Stimulated activated CD8-positive, alpha-beta memory T cell treated with anti-CD3 and anti-CD28 coated beads, Interleukin-12 subunit alpha, Interleukin-12 subunit beta, amount 100 ng/mL, for 1 hour (primary cell): Measurements from ENCODE around the gene SLC33A1.
"Not testable (repeated sequence)": the region's sequence is repeated elsewhere in the genome, so short reads cannot be mapped to it uniquely, and the experiment has no call there.

ENCODE experiments used
- DNase-seq: peaks from one replicate; pipeline ENCODE4 v3.0.0-alpha.2; 2020; ENCODE audit warnings: low read depth

Gene SLC33A1

GRCh38 chr3:155861476-155862183 lies 7.4 kb upstream of the SLC33A1 start:
- DNase-seq = no peak

- not testable (repeated sequence) for DNase-seq
Measured at GRCh38 chr3:155860424-155860823, 6.2 kb upstream of the SLC33A1 start.

DNA sequence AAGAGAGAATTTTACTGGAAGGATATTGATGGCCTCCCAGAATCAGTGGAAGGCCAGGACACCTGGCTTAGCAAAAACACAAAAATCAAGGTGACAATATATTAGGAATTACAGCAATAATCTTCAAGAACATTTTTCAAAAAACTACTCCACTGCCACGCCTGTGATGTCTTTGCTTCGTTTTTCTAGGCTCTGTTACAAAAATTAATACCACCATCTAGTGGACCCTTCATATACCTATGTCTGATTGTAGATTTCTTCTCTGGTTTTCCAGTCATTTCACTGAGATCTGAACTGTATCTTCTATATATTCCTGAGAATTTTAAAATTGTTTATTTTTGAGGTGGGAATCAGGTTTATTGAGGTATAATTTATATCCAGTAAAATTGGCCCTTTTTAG lies 5.6 kb upstream of the SLC33A1 start:
- DNase-seq = no peak

DNA sequence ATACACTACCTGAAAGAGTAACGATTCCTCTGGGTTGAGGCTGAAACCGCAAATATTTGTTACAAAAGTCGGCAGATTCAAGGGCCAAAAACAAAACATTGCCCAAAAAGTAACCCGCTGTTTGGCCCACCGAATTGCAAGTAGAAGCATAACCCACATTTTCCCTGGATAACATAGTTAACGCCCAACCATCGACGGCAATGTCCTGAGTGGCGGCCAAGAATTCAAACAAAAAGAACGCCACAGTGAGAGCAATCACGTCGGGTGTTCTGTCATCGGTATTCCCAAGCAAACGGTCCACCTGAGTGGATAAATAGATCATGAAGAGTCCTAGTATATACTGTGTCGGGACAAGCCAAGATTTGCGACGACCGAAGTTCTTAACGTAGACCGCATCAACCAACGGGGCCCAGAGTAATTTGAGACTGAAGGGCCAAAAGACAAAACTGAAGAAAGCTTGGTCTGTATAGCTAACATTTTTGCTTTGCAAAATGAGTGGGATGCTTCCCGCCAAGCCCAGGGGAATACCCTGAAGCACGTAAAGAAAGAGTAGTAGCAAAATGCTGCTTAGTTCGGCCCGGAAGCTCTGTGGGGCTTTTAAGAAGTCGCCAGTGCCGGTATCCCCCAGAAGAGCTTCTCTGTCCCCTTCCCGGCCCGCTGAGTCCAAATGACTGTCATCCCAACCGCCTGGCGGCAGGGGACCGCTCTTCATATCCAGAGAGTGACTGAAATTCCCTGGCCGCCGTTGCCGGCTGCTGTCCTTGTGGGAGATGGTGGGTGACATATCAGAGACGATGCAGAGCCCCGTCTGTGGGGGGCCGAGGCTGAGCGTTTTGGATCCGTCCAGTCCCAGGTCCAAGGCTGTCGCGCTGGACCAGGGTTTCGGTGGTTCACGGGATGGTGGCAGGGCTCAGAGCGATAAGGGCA lies 750 bp downstream of the SLC33A1 start:
- no peak for DNase-seq

GRCh38 chr3:155852341-155852740 lies 1.9 kb downstream of the SLC33A1 start:
- no peak for DNase-seq

DNA sequence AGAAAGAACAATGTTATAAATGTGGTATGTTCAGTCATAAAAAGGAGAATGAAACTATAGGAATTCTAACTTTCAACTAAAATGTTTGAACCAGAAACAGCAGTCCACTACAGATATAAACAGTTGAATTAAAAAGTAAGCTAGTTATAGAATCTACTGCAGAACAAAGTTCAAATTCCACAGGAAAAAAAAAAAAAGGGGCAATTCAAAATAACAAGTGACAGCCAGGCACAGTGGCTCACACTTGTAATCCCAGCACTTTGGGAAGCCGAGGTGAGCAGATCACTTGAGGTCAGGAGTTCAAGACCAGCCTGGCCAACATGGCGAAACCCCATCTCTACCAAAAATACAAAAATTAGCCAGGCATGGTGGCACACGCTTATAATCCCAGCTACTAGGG lies 4.8 kb downstream of the SLC33A1 start:
- DNase-seq = not testable (repeated sequence)

DNA sequence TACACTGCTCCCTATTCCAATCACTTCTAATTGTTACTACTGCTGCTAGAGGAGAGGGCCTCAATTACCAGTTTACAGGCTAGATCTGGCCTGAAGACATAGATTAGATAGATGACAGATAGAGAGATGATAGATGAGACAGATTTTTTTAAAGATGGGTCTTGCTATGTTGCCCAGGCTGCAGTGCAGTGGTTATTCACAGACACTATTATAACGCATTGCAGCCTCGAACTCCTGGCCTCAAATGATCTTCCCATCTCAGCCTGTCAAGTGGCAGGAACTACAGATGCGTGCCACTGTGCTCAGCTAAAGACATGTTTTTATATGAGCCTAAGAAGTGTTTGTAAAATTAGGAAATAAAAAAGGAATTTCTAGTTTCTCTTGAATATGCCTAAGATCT lies 6.2 kb downstream of the SLC33A1 start:
- no peak for DNase-seq

DNA sequence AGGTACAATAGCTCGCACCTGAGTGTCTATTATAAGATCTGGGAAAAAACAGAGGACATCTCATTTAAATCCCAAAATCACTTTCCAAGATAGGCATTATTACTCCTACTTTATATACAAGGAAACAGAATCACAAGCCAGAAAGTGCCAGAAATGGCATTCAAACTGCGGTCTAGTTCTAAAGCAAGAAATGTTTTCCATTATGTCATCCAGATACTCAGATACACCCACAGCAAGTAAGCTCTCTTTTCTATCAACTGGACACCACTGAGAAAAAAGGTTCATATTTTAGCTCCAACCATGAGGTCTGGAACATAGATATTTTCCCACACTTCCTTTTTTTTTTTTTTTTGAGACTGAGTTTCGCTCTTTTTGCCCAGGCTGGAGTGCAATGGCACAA lies 8.1 kb downstream of the SLC33A1 start:
- no peak for DNase-seq

GRCh38 chr3:155843569-155843968 lies 10.7 kb downstream of the SLC33A1 start:
- no peak for DNase-seq

DNA sequence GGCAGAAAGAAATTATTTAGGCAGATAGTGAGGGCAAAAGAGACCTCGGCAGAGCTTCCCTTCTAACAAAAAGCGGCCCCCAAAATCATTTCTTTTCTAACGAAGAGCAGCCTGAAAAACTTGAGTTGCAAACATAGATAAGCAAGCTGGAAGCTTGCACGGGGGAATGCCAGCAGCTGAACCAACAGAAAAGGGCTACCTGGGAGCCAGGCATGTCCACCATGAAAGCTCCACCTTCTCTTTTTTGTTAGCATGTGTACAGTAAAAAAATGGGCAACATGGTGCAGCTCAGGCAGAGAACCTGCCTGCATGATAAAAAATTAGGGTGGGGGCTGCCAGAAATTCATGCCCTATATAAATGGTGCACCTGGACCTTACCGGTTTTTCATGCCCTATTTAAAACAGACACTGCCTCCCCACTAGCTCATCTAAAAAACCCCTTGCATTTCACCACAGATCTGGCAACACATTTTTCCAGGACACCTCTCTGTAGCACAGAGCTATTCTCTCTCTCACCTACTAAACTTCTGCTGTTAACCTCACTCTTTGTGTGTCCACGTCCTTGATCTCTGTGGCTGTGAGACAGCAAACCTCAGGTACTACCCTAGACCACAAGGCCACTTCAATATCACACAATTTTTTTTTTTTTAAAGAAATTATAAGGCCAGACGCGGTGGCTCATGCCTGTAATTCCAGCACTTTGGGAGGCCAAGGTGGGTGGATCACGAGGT lies 18.7 kb downstream of the SLC33A1 start:
- no peak for DNase-seq

DNA sequence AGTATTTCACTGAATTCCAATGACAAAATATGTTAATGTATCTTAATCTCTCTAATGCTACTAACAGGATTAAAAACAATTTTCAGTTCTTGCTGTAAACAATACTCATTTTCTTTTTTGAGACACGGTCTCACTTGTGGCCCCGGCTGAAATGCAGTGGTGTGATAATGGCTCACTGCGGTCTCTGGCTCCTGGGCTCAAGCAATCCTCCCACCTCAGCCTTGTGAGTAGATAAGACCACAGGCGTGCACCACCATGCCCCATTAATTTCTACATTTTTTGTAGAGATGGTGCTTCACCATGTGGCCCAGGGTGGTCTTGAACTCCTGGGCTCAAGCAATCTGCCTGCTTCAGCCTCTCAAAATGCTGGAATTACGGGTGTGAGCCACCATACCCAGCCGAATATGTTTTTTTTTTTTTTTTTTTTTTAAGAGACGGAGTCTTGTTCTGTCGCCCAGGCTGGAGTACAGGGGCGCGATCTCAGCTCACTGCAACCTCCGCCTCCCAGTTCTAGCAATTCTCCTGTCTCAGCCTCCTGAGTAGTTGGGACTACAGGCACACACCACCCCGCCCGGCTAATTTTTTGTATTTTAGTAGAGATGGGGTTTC lies 25.6 kb downstream of the SLC33A1 start:
- DNase-seq = not testable (repeated sequence)

DNA sequence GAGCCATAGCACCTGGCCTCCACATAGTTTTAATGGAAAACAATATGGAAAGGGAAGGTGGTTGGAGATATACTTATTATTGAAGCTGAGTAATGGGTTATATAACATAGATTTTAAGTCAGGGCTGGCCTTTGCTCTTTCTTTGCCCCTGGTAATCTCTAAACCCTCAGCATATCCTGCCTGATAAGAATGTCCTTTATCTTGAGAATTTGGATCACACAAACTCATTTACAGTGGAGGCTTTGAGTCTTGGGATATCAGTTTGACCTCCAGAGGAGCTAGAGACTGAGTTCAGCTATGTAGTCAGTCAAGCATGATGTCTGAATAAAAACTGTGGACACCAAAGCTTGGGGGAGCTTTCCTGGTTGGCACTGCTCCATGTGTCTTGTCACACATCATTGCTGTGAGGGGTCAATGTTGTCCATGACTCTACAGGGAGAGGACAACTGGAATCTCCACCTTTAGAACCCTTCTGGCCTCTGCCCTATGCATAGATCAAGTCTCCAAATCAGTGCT lies 39.1 kb downstream of the SLC33A1 start:
- no peak for DNase-seq

DNA sequence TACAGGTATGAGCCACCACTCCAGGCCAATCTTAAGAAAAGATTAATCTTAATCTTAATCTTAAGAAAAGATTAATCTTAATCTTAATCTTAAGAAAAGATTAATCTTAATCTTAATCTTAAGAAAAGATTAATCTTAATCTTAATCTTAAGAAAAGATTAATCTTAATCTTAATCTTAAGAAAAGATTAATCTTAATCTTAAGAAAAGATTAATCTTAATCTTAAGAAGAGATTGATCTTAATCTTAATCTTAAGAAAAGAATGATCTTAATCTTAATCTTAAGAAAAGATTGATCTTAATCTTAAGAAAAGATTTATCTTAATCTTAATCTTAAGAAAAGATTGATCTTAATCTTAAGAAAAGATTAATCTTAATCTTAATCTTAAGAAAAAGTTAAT lies 41.0 kb downstream of the SLC33A1 start:
- DNase-seq = not testable (repeated sequence)

DNA sequence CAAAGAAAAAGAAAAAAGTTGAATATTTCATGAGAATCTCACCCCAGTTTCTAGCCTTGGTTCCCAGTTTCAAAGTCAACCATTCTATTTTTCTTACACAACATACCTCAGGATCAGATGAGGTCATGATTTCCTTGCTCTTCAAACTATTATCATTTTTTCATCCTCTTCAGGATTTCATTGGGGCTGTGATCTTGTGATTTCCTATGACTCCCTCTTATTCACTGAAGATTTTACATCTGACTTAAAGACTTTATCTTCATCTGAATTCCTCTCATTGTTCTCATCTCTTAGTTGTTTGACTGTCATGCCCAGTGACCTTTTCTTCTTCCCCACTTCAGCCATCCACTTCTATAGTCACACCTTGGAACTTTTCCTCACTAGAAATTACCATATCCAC lies 45.0 kb downstream of the SLC33A1 start:
- DNase-seq = no peak

DNA sequence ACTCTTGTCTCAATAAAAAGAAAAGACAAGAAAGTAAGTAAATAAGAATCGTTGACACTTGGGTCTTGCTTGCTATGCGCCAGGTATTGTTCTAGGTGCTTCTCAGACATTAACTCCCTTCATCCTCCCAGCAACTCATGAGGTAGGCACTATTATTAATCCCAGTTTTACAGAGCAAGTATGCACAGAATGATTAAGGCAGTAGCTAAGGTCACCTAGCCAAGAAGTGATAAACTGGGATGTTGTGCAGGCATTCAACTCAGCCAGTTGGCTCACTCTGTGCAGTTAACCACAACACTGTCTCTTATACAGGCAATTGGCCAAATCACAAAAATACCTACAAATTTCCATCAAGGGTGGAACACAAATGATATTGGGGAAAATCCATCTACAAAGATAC lies 46.4 kb downstream of the SLC33A1 start:
- DNase-seq = no peak

DNA sequence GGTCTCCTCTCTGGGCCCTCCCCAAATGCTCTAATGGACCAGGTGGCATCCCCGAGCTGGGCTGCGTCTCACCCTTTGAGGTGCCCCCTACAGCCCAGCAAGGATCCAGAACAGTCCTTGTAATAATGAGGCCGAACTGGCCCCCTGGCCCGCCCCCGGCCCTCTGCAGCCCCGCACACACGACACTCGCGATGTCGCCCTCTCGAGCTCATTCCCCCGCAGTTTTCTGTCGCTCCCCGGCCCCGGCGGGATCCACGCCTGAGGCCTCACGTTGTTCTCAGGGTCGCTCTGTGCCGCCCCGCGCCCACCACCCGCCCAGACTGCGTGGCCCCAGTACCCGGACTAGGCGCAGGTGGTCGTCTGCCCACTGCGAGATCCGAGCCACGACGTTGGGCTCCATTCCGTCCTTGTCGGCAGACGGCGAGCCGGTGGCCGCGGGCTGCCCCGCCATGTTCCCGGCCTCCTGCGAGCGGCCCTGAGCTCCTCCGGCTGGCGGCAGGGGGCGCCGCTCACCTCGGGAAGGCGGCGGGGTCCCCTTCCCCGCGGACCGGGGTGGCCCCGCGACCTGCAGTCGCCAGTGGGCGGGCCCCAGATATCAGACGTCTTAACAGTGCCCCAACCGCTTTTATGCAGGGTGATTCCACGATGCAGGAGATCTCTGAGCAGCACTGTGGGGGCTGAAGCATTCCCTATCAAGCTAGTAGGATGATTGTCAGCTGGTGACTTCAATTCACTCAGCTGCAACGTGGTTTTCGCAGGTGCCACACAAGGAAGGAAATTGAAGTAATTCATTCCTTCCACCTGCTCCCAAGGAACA lies 48.2 kb downstream of the SLC33A1 start, which contains the start of gene C3orf33:
TSS of gene C3orf33 (minus strand) at position 477 of the 817 bp plus-strand sequence. CDS start at position 451, 26 bp downstream.
- DNase-seq = peak; percentile 58

DNA sequence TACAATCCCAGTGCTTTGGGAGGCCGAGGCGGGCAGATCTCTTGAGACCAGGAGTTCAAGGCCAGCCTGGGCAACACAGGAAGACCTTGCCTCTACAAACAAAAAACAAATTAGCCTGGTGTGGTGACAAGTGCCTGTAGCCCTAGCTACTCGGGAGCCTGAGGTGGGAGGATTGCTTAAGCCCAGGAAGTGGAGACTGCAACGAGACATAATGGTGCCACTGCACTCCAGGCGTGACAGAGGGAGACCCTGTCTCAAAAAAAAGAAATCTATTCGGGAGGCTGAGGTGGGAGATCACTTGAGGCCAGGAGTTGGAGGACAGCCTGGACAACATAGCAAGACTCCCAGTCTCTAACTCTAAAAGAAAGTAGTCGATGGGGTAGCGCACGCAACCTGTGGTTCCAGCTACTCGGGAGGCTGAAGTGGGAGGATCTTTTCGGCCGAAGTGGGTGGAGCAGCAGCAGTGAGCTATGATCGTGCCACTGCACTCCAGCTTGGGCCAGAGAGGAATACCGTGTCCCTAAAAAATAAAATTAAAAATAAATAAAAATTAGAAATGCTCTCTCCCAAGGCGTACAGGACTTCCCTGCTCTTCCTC lies 48.9 kb downstream of the SLC33A1 start:
- DNase-seq = peak; percentile 4

DNA sequence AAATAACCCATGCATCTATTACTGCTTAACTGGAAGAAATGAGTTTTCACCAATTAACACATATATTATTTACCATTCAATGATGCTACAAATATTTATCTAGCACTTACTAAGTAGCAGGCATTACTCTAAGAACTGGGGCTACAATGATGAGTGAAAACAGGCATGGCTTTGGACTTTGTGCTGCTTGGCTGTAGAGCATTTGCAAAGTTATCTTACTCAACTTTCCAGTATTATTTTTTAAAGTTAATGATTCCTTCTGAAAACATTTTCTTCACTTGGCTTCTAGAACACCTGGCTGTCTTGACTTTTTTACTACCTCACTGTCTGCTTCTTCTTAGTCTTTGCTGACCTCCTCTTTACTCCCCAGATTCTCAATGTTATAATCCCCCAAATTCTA lies 49.9 kb downstream of the SLC33A1 start:
- no peak for DNase-seq

DNA sequence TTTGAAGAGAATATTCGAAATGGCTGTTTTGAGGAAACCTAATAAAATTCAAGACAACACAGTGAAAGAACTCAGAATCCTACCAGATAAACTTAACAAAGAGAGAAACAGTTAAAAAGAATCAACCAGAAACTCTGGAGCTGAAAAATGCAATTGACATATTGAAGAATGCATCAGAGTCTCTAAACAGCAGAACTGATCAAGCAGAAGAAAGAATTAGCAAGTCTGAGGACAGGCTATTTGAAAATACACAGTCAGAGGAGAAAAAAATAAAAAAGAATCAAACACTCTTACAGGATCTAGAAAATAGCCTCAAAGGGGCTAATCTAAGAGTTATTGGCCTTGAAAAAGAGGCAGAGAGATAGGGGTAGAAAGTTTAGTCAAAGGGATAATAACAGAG lies 61.7 kb downstream of the SLC33A1 start:
- DNase-seq = no peak

DNA sequence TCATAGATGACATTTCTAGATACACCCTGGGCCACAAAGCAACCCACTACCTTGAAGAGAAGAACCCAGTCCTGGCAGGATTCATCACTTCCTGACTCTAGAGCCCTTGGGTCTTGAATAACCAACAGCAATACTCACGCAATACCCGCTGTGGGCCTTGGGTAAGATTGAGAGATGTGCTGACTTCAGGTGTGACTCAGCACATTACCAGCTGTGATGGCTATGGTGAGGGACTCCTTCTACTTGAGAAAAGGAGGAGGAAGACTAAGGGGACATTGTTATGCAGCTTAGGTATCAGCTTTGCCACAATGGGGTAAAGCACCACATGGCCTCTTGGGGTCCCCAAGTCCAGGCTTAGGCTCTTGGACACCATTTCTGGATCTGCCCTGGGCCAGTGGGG lies 63.0 kb downstream of the SLC33A1 start:
- DNase-seq = no peak
